HG02759 (cell line): ENCODE measurements around the gene KRTAP10-7.
"Not testable (repeated sequence)": the region's sequence is repeated elsewhere in the genome, so short reads cannot be mapped to it uniquely, and the experiment has no call there.

Experiments
- ATAC-seq: cut with Tn5 transposase; IDR thresholded peaks from one replicate; pipeline ENCODE4 v1.9.1; 2021; ENCODE audit warnings: mild to moderate bottlenecking, moderate library complexity; ENCODE audit not compliant: unreplicated experiment

KRTAP10-7 gene

GRCh38 chr21:44571844-44572782 is 28.3 kb upstream of the KRTAP10-7 start:
- no peak for ATAC-seq

DNA sequence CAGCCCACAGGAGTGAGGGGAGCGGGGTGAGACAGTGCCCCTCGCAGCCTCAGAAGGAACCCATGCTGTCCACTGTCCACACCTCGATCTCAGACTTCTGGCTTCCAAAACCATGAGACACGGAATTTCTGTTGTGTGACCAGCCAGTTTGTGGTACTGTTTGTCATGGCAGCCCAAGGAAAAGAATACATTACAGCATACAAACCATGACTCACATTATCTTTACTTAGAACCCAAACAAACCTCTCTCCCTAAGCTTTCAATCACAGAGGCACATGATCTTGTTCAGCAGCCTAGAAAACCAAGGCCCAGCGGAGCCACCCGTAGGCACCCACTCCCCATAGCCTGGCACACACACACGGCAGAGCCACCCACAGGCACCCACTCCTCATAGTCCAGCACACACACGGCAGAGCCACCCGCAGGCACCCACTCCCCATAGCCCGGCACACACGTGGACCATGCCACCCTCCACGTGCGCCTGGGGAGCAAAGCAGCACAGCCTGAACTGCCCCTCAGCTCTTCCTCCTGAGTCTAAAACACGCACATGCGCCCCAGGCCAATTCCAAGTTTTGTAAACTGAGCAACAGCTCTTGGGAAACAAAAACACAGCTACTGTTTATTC is 27.3 kb upstream of the KRTAP10-7 start:
- ATAC-seq = no peak

GRCh38 chr21:44573630-44574456 is 26.6 kb upstream of the KRTAP10-7 start, which contains the start of gene KRTAP10-4:
Gene KRTAP10-4, plus strand, starts transcription at chr21:44573729. Its CDS starts 30 bp downstream, at chr21:44573759.
- not testable (repeated sequence) for ATAC-seq

GRCh38 chr21:44574457-44575306 is 25.7 kb upstream of the KRTAP10-7 start:
- no peak for ATAC-seq

DNA sequence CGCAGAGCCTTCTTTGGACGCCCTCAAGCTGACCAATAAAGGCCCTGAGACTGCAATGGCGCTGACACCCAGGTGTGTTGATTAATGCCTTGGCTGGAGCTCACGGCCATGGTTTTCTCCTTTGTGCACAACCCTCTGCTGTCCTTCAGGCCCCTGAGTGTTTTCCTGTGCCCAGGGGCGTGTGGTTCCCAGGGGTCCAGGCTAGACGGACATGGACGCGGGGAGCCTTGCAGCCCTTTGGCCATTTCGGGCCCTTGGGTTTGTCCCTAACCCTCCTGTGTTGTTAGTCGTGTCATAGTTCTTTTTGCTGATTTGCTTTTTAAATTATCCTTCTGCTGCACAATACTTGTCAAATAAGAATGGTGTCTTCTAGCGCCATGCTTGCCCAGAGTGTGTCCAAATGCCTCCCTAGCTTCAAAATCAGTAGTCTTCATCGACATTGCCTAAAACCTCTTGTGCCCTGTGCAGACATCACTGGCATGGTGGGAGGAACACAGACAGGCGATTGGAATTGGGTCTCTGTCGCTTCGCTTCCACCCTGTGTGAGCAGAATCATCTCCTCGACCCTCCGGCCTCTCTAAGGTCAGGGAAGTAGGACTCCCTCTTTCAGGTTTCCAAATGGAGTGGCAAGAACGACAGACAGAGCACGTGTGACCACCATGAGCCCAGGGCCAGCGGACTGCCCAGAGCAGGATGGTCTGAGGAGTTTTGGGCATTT is 24.9 kb upstream of the KRTAP10-7 start:
- no peak for ATAC-seq

DNA sequence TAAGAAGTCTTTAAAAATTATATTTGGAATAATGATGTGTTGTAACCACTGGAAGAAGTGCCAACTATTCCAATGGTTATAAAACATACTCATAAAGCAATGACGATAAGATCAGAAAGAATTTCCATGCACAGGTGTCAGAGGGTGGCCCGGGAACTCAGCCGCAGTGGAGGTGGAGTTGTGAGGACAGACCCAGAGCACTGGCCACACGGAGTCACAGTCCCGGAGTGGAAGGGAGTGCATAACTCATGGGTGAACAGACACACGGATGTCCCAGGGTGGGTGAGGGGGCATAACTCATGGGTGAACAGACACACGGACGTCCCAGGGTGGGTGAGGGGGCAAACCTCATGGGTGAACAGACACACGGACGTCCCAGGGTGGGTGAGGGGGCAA is 24.4 kb upstream of the KRTAP10-7 start:
- ATAC-seq = no peak

GRCh38 chr21:44578371-44579055 is 21.9 kb upstream of the KRTAP10-7 start:
- ATAC-seq = no peak

GRCh38 chr21:44579056-44579832 is 21.2 kb upstream of the KRTAP10-7 start:
- ATAC-seq = no peak

GRCh38 chr21:44579833-44580144 is 20.6 kb upstream of the KRTAP10-7 start:
- no peak for ATAC-seq

DNA sequence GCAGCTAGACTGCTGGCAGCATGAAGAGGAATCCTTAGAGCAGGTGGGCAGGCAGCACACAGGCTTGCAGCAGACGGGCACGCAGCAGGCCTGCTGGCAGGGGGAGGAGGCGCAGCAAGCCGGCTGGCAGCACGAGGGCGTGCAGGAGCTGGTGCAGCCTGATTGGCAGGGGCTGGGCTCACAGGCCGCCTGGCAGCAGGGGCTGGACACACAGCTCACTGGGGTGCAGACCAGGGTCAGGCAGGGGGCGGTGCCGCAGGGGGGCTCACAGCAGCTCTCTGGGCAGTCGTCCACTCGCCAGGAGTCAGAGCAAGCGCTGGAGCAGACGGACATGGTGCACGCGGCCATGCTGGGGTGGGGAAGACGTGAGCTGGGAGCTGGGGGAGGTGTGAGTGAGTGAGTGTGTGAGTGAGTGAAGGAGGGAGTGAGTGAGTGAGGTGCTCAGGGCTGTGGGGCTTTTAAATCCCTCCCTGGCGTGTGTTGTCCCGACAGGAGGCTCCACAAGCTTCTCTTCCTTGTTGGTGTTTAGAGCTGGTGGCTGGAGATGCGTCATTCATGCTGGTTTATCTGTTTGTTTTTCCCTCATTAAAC is 20.1 kb upstream of the KRTAP10-7 start, which contains the start of gene KRTAP10-5:
Gene KRTAP10-5 (minus strand): TSS at position 374 of the 591 bp plus-strand sequence. CDS start 26 bp downstream, at position 348.
- ATAC-seq = not testable (repeated sequence)

- no peak for ATAC-seq
These were observed 19.2 kb upstream of the KRTAP10-7 start for GRCh38 chr21:44581158-44581557.

GRCh38 chr21:44582055-44582454 is 18.3 kb upstream of the KRTAP10-7 start:
- no peak for ATAC-seq

GRCh38 chr21:44583089-44583799 is 17.2 kb upstream of the KRTAP10-7 start:
- ATAC-seq = no peak

- ATAC-seq = no peak
These were observed 16.6 kb upstream of the KRTAP10-7 start for GRCh38 chr21:44583800-44584147.

DNA sequence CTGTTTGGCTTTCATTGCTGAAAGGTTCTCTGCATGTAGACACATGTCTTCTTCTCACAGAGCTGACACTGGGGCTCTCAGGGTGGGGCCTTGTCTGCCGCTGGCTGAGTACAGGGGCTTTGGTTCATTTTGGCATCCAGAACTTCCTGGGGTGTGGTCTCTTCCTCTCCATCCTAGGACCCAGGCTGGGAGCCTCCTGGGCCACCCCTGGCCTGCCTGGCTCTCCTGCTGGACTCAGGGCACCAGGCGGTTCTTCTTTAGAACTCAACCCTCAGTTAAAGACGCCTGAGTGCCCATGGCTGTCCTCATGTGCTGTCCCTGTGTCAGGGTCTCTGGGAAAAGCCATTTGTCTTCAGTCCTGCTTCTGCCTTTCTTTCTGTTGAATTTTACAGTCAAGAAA is 14.5 kb upstream of the KRTAP10-7 start:
- no peak for ATAC-seq

DNA sequence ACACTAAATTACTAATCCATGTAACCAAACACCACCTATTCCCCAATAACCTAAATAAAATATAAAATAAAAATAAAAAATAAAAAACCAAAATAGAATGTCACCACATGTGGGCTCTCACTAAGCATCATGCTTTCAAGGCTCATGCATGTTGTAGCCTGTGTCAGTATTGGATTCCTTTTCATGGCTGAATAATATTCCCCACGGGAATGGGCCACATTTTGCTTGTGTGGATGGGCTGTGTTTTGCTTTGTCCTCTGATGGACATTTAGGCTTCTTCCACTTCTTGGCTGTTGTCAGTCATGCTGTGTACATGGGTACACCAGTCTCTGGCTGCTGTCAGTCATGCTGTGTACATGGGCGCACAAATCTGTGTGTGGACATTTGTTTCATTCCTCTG is 11.3 kb upstream of the KRTAP10-7 start:
- ATAC-seq = no peak

DNA sequence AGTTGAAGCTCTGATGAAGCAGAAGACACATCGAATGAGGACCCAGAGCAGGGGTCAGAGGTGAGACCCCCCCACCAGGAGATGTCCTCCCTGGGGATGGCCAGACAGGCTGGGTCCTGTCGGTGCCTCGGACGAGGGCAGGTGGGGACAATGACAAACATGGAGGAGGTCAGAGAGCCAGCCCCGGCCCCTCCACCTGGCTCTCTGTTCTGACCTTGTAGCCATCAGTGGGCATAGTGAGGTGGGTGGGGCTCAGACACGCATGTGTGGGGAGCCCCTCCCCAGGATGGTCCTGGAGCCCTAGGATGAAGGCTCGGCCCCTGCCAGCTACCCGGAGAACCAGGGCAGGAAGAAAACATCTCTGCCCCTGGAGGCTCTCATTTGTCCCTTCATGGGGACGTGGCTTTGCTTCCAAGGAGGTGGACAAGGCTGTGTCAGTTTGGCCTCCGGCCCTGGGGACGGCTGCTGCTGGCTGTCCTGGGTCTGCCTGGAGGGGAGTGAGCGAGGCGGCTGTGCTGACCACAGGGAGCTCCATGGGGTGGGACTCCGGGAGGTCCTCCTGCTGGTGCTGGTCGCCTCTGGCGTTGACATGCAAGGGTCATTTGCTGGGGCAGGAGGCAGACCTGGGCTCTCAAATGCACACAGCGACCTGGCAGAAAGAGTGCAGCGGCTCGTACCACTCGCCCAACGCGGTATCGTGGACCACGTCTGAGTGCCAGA is 10.7 kb upstream of the KRTAP10-7 start:
- no peak for ATAC-seq
